GM18909 (cell line): ENCODE data around the gene PIP4K2C.
A peak's percentile ranks its signal among the peaks of the same experiment; 100 is the strongest.

Experiments
- ATAC-seq: cut with Tn5 transposase; IDR thresholded peaks from one replicate; pipeline ENCODE4 v1.9.1; 2021; ENCODE audit warnings: mild to moderate bottlenecking; ENCODE audit not compliant: unreplicated experiment, poor library complexity

The PIP4K2C gene

DNA sequence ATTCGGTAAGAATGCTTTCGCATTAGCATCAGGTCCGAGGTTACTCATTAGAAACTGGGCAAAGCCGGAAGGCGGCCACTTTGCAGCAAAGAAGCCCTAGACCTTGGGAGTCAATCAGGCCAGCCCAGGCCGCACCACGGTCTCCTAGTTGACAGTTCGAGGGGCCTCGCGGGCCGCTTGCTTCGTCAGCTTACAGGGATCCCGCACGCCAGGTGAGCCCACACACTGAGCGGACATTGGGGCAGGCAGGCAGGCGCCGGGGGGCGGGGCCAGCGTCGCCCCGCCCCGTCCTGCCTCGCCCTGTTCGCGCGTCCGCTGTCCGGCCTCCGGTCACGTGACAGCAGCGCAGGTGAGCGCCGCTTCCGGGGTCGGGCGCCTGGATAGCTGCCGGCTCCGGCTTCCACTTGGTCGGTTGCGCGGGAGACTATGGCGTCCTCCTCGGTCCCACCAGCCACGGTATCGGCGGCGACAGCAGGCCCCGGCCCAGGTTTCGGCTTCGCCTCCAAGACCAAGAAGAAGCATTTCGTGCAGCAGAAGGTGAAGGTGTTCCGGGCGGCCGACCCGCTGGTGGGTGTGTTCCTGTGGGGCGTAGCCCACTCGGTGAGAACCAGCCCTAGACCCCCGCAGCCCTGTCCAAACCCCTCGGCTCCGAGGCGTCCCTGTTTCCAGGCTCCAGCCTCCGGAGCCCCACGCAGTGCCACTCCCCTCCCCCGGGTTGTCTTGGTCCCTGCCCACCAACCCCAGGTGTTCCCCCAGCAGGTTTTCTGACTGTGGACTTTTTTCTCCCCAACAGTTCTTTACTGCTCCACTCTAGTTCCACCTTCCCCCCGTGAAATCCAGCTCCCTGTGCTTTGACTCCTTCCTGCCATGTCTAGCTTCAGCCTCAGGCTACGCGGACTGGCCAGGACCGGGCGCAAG, at the start of gene PIP4K2C:
TSS of gene PIP4K2C (plus strand) at position 329 of the 918 bp plus-strand sequence. CDS start at position 427, 98 bp downstream.
- peak; percentile 92 for ATAC-seq

DNA sequence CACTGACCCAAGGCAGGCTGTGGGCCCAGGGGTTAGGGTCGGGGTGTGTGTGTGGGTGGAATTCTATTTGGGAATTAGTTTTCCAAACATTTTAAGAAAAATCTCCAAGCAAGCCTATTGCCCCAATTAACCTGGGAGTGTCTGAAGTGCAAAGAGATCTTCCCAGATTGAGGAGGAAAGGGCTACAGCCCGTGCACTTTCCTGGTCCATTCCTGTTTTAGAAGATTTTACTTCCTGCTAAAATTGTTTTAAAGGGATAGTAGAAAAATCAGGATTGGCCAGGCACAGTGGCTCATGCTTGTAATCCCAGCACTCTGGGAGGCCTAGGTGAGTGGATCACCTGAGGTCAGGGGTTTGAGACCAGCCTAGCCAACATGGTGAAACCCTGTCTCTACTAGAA, 49.3 kb upstream of the PIP4K2C start:
- no peak for ATAC-seq

DNA sequence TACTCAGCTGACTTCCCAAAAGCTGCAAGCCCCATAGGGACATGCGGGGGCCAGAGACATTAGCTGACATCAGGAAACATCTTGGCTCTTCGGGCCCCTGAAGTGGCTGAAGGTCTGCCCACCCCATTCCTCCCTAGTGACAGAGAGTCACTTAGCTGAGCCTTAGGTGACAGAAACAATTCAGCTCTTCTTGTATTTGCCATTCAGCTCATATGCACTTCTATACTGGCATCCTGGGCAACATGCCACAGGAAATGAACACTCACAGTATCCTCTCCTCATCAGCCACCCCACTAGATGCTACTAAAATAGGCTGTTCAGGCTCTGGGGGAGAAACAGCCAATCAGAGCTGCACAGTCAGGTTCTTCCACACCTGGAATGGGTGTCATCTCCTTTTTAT, 47.4 kb upstream of the PIP4K2C start:
- ATAC-seq, result no peak

DNA sequence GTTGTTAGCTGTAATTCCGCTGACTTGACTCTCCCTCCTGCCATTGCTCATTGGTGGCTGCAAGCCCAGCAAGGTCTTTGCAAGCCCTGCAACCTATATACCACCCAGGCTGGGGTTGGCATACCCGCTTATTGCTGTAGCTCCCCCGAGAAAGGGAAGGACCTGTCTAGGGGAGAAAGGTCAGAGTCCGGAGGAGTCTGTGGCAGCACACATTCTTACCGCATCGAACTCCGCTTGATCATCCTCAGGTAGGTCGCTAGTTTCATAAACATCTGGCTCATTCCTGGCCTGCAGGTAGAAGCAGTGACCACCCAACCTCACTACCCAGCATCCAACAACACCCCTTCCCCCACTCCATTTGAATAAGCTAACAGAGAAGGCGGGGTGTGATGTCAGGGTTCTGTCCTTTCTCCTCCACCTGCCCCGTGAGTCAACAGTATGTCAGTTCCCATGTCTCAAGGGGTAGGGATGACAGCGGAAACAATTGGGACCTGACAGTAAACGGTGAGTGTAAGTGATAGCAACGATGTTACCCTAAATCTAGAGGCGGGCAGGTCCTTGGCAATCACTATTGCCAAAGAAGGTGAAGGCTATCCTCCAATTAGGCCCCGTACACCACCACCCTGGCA, 45.1 kb upstream of the PIP4K2C start:
- ATAC-seq, result no peak

DNA sequence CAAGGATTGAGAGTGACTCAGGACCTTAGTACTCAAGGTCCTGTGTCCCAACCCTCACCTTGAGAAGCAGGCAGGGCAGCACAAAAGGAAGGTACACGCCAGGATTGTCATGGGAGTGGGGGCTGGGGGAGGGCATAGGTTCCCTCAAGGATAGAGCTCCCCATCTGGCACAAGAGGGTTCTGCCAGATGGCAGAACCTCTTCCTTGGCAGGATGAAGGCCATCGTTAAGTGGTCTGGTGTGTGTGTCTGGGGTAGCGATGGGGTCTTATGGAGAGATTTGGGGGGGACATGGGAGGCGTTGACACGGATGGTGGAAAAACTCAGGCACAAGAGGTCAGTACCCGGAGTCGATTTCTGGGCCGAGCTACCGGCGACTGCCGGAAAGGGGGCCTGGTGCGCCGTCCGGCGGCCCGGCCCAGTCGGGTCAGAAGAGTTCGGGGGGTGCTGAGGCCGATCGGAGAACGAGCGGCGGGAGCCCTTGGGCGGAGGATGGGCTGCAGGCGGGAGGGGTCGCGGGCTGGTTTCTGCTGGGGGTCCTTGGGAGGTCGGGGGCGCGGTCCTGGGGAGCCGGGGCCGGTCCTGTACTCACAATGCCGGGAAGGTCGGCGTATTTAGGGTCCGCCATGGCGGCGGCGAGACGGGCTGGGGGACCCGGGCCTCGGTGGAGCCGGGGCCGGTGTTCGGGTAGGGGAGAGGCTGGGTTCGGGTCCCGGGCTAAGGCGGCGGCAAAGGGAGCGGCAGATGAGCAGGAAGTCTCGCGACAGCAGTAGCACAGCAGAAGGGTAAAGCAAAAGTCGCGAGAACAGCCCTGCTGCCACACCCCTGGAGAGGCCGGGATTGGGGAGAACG, 44.3 kb upstream of the PIP4K2C start, which contains the start of gene DCTN2:
TSS of gene DCTN2 (minus strand) at position 755 of the 850 bp plus-strand sequence. CDS start at position 626, 129 bp downstream.
- ATAC-seq, result peak; percentile 99

DNA sequence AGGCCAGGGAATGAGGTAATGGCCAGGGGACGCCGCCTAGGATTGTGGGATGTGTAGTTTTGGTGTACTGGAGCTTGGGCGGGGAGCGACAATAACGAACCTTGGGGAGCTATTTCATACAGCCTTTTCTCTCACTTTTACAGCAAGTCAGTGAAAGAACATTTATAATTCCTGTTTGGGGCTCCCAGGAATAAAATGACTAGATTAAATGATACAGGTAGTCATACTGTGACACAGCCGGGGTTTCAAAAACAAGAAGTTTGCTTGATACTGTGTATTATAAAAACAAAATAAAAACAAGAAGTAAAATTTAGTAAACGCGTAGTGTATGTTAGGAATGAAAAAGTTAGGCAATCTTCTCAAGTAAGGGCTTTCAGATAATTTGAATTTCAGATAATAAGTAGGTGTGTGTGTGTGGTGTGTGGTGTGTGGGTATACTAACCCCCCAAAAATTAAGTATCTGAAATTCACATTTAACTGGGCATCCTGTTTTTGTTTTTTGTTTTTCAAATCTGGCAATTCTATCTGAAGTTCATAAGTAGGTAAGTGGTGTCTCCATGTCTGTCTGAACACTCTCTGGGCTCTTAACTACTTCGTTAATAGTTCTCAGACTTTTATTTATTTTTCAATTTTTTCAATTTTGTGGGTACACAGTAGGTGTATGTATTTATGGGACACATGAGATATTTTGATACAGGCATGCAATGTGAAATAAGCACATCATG, 43.5 kb upstream of the PIP4K2C start:
- no peak for ATAC-seq

DNA sequence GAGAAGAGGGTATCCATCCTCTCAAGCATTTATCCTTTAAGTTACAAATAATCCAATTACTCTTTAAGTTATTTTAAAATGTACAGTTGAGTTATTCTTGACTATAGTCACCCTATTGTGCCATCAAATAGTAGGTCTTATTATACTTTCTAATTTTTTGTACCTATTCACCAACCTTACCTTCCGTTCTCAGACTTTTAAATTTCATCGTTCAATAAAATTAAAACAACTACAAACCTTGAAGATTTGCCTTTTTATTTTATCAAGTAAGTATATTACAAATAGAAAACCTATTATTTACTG, 43.0 kb upstream of the PIP4K2C start:
- ATAC-seq, result no peak

DNA sequence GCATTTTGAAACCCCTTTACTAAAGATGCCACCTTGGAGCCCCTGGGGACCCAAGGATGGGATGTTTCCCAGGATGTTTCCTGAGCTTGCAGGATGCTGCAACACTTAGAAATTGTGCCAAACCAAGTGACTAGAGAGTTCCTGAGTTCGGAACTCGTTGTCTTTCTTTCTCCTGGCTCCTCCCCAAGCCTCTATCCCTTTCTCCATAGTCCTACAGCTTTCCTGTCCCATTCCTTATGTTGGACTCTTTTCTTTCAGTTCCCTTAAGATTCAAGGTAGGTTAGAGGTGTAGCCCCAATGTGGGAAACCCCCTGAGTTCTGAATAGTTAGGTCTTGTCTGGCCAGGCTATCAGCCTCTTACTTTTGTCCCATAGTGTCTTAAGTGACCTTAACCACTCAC, 42.5 kb upstream of the PIP4K2C start:
- ATAC-seq, result no peak

DNA sequence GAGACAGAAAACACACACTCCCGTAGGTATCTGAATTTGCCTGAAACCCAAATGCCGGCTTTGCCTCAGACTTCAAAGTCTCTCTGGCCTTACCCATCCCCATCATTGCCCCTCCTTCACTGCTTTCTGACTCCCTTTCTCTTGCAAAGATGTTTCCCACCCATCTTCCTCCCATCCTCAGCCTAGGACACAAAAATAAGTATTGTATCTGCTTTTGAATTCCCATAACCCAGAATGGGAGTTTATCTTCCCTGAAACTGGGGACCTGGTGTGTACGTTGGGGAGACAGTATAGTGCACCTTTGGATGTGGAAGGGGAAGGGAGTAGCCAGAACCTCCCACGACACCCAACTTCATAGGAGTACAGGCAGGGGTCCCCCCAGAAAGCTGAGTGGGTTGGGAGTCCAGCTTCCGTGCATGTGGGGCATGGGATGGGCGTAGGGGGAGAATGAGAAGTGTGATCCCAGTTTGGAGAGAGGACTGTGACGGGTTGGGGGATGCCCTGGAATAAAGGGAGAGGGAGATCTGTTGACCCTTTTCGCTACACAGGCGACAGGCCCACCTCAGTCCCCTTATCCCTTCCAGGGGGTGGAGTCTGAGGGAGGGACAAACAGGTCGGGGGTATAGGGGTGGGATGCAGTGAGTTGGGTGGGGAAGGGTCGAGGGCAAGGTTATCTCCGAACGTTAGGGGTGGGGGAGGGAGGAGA, 41.6 kb upstream of the PIP4K2C start:
- no peak for ATAC-seq

DNA sequence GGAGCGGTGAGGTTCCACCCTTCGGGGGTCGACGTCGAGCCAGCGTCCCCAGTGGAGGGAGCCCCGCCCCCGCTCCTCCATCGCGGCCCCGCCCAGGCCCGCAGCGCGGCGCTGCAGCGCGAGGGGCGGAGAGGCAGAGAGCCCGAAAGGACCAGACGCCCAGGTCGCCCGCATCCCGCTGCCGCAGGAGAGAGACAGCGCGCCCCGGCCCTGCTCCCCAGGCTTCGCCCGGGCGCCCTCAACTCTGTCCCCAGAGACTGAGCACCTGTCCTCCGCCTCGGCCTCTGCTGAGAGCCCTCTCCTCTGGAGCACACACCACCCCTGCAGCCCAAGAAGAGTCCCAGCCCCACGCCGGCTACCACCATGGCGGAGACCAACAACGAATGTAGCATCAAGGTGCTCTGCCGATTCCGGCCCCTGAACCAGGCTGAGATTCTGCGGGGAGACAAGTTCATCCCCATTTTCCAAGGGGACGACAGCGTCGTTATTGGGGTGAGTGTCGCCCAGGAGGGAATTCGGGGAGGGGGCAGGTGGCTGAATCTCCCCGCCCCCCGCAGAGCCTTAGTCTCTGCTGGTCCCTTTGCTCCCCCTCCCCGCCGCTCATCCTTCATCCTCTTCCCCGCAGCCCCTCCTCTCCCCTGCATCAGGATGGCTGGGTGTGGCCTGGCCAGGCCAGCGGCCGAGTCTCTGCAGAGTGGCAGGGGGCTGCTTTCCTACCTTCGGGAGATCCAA, 40.9 kb upstream of the PIP4K2C start, which contains the start of gene KIF5A:
TSS of gene KIF5A (plus strand) at position 136 of the 732 bp plus-strand sequence. CDS start at position 364, 228 bp downstream.
- no peak for ATAC-seq

DNA sequence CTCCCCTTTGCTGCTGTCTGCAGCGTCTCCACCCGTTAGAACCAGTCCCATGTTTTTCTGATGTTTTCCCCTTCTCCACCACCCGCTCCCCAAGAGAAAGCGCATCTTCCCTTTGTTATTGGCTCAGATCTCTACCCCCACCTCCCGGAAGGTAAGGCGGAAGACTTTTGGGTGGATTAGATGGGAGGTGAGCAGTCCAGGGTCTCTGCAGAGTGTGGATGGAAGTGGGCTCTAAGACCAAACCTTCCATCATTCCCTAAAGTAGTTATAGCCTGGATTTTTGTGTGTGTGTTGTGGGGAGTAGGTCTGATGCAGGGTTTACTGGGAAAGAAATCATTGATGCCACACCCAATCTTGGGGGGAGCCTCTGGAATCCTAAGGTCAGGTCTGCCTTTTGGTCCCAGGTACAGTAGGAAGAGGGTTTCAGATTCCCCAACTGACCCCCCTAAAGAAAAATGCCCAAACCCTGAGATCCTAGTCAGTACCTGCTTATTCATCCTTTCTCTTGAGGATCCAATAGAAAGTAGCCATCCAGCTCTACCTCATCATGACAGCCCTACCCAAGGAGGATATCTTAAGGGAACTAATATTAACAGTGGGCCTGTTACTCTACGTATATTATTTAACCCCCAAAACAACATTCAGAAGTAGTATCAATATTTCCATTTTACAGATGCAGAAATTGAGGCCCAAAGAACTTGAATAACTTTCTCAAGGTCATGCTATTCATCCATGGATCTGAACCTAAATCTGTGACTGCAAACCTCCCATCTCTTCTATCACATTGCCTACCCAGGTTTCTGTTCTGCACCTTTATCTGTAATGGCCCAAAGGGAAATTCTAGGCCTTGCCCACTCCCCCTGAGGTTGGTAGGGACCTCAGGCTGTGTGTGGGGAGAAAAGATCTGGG, 40.1 kb upstream of the PIP4K2C start:
- ATAC-seq, result no peak

DNA sequence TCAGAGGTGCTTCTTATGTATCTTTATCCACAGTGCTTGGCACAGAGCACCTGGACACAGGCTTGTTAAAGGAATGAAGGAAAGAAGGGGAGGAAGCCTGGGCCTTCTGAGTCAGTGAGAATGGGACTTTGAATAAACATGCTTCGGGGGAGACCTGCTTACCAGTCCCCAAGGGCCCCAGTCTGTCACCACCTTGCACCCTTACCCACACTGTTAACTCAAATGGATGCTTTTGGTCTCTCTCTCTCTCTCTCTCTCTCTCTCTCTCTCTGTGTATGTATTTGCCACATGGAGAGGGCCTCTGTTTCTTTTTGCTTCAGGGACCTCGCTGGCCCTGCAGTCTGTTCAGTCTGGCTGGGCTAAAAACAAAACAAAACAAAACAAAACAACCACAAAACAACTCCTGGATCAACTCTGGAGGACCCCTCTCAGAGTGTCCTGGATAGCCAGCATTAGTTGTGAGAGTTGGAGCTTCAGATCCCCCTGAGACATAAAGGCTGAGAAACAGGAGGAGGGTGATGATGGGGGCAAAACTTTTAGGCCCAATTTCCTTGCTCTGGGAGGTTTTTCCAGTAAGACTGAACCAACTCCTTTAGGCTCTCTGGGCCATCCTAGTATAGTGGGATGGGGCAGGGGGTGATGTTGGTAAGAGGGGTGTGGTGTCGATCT, 39.2 kb upstream of the PIP4K2C start:
- ATAC-seq, result no peak

DNA sequence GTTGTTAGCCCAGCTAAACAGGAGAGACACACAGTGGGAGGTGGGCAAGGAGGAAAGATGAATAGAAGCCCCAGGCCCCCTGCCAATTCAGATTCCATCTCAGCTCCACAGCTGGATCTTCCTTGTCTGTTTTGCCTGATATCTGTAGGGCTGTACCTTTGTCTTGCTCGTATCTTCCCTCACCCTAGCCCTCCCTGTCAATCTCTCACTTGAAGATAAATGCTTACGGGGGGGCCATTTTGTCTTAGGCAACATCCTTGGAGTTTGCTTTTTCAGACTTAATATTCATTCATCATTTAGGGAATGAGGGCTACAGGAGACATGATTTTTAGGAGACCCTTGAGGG, 38.7 kb upstream of the PIP4K2C start:
- ATAC-seq, result no peak

DNA sequence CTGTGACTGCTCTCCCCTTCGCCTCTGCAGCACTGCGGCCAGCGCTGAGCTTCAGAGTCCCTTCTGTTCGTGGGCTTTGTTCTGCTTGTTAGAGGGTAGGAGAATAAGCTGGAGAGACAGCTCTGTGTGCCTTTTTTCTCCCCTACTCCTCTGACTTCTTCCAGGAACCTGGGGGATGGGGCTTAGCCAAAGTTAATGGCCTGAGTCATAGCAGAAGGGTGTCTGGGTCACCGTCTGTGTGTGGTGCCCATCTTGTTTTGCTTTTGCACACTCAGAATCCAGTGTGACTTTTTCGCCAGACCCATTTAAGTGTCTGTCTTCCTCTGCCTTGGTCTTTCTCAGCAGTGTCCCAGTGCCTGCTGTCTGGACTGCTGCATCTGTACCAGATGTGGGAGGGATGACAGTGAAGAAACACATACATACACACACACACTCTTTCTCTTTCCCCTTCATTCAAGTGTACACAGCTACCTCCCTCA, 38.1 kb upstream of the PIP4K2C start:
- ATAC-seq, result no peak

DNA sequence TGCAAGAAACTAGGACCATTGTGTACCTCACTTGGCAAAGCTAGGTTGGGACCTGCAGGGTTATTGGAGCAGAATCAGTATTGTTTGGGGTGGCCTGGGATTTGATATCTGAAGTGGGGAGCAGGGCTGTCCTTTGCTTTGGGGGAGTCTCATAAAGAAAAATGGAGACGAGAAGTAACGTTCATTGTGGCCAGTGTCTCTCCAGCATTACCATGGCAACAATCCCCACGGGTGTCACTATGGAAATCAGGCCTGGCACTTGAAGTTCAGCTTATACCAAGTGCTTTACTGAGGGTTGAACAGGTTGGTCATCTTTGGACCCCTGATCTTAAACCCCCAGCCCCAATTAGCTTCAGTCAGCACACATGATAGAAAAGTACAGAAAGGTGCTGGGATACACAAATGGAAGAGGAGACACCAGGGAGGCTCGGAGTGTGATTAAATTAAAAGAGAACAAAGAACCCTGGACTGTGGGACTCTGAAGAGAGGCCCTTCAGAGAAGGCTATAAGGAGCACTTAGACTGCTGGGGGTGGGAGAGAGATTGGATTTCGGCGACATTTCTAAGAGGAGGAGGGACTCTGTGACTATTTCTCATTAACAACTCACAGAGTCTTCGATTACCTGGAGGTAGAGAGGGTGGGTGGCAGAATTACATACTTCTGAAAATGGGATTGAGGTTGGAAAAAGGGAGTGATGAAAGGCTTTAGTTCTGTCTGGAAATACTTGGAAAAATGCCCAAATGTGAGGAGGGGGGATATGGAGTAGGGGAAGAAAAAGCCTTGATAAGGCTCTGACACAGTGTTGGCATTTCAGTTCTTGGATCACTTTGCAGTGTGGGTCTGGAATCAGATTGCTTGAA, 37.4 kb upstream of the PIP4K2C start:
- ATAC-seq, result no peak

DNA sequence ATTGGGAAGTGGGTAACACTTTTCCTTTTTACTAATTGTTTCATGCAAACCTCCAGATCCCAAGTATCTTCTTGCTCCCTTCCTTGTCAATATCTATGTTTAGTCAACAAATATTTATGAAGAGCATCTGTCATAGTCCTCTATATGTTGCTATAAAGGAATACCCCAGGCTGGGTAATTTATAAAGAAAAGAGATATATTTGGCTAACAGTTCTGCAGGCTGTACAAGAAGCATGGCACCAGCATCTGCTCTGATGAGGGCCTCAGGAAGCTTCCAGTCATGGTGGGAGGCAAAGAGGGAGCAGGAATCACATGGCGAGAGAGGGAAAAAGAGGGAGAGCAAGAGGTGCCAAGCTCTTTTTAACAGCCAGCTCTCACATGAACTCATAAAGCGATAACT, 36.5 kb upstream of the PIP4K2C start:
- no peak for ATAC-seq
